ENCODE measurements around the gene PRIMA1.

PRIMA1 gene

DNA sequence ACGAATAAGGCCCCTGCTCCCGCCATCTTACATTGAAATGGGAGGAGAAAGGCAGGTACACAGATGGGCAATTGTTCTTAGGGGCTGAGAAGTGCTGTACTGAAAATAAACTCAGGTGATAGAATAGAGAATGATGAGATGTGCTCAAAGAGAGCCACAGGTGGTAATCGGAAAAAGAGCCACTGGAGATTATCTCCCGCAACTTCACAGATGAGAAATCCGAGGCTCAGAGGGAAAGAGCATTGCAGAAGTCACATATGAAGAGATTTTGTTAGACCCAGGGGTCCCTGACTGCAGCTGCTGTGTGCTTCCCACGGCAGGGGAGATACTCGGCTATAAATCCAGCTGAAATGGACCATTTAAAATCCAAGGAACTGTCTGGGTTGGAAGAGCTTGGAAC, 73.7 kb downstream of the PRIMA1 start:
- H3K4me1 ChIP-seq (ENCODE audit: control insufficient read depth, insufficient read depth, low read length): no peaks in the 10 kb centered on the region
- no peak overlapping the region for H3K4me3 ChIP-seq (ENCODE audit: low read length)
- no peak overlapping the region for H3K9ac ChIP-seq (ENCODE audit: low read depth, low read length)
- H3K4me2 ChIP-seq (ENCODE audit: low read length): no peak overlapping the region
- peaks cover 4% of the 10 kb centered on the region for H3K9me3 ChIP-seq (replicated peaks; ENCODE audit: low read length)
- no peaks in the 10 kb centered on the region for H3K36me3 ChIP-seq (ENCODE audit: insufficient read depth, low read length)
- no peaks in the 10 kb centered on the region for H3K27me3 ChIP-seq (ENCODE audit: control insufficient read depth, insufficient read depth, low read length)

GRCh38 chr14:93713726-93714405, 74.4 kb downstream of the PRIMA1 start:
- no peaks in the 10 kb centered on the region for H3K4me1 ChIP-seq (ENCODE audit: control insufficient read depth, insufficient read depth, low read length)
- no peak overlapping the region for H3K4me3 ChIP-seq (ENCODE audit: low read length)
- no peak overlapping the region for H3K9ac ChIP-seq (ENCODE audit: low read depth, low read length)
- no peaks in the 10 kb centered on the region for H3K27me3 ChIP-seq (ENCODE audit: control insufficient read depth, insufficient read depth, low read length)
- H3K36me3 ChIP-seq (ENCODE audit: insufficient read depth, low read length): no peaks in the 10 kb centered on the region
- peaks cover 4% of the 10 kb centered on the region for H3K9me3 ChIP-seq (replicated peaks; ENCODE audit: low read length)
- no peak overlapping the region for H3K4me2 ChIP-seq (ENCODE audit: low read length)

- Histone ChIP-seq H3K36me3 (ENCODE audit: insufficient read depth, low read length) (no peaks in the 10 kb centered on the region), H3K9me3 (replicated peaks; ENCODE audit: low read length) (peaks cover 4% of the 10 kb centered on the region)
Measured at GRCh38 chr14:93712838-93713724, 75.2 kb downstream of the PRIMA1 start.

DNA sequence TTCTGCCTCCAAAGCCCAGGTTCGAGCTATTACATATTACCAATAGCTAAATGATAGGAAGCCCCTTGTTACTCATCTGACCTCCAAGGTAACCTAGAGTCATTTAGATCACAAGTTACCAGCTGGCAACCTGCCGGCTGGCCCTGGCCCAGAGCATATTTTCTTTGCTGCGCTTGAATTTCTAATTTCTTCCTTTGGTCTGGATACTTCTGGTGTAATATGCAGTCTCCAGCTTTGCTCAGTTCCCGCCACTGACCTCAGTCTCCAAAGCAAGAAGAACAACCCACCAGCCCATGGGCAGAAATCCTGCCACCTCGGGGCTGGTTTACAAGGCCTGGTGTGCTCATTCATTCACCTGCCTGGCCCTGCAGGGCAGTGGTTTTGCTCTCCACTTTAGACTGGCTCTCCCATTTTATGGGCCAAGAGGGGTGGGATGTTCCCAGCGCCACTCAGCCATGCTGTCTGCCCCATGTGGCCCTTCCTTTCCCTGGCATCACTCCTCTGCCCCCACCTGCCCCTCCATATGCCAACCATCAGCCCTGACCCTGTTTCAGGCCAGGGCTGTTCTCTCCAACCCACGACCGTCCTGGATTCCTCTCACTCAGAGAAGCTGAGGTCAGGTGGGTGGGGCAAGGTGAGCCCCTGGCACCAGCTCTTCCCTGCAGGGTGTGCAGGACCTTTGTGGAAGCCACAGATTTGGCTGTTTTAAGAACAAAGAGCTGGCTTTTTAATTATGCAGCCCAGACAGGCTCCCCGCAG, 76.0 kb downstream of the PRIMA1 start:
- H3K36me3 ChIP-seq (ENCODE audit: insufficient read depth, low read length): no peaks in the 10 kb centered on the region
- no peak overlapping the region for H3K4me3 ChIP-seq (ENCODE audit: low read length)
- H3K27me3 ChIP-seq (ENCODE audit: control insufficient read depth, insufficient read depth, low read length): no peaks in the 10 kb centered on the region
- H3K9ac ChIP-seq (ENCODE audit: low read depth, low read length): no peak overlapping the region
- no peaks in the 10 kb centered on the region for H3K4me1 ChIP-seq (ENCODE audit: control insufficient read depth, insufficient read depth, low read length)
- H3K9me3 ChIP-seq (replicated peaks; ENCODE audit: low read length): peaks cover 4% of the 10 kb centered on the region
- H3K4me2 ChIP-seq (ENCODE audit: low read length): no peak overlapping the region

More at GRCh38 chr14:93712838-93713724, 75.2 kb downstream of the PRIMA1 start:
- Histone ChIP-seq H3K4me2 (ENCODE audit: low read length) (no peak overlapping the region), H3K4me3 (ENCODE audit: low read length) (no peak overlapping the region), H3K27me3 (ENCODE audit: control insufficient read depth, insufficient read depth, low read length) (no peaks in the 10 kb centered on the region), H3K4me1 (ENCODE audit: control insufficient read depth, insufficient read depth, low read length) (no peaks in the 10 kb centered on the region), H3K9ac (ENCODE audit: low read depth, low read length) (no peak overlapping the region)

GRCh38 chr14:93709249-93709648, 79.0 kb downstream of the PRIMA1 start:
- Histone ChIP-seq H3K4me2 (ENCODE audit: low read length) (no peak overlapping the region), H3K4me3 (ENCODE audit: low read length) (no peak overlapping the region), H3K9me3 (replicated peaks; ENCODE audit: low read length) (no peaks in the 10 kb centered on the region), H3K27me3 (ENCODE audit: control insufficient read depth, insufficient read depth, low read length) (no peaks in the 10 kb centered on the region), H3K9ac (ENCODE audit: low read depth, low read length) (no peak overlapping the region), H3K4me1 (ENCODE audit: control insufficient read depth, insufficient read depth, low read length) (no peaks in the 10 kb centered on the region), H3K36me3 (ENCODE audit: insufficient read depth, low read length) (no peaks in the 10 kb centered on the region)

- no peak overlapping the region for H3K9ac ChIP-seq (ENCODE audit: low read depth, low read length)
- H3K36me3 ChIP-seq (ENCODE audit: insufficient read depth, low read length): no peaks in the 10 kb centered on the region
- no peaks in the 10 kb centered on the region for H3K9me3 ChIP-seq (replicated peaks; ENCODE audit: low read length)
- no peaks in the 10 kb centered on the region for H3K4me1 ChIP-seq (ENCODE audit: control insufficient read depth, insufficient read depth, low read length)
- H3K27me3 ChIP-seq (ENCODE audit: control insufficient read depth, insufficient read depth, low read length): no peaks in the 10 kb centered on the region
- no peak overlapping the region for H3K4me3 ChIP-seq (ENCODE audit: low read length)
- no peak overlapping the region for H3K4me2 ChIP-seq (ENCODE audit: low read length)
Measured at GRCh38 chr14:93708800-93709199, 79.5 kb downstream of the PRIMA1 start.

- Histone ChIP-seq H3K9ac (ENCODE audit: low read depth, low read length) (no peak overlapping the region), H3K27me3 (ENCODE audit: control insufficient read depth, insufficient read depth, low read length) (no peaks in the 10 kb centered on the region)
Measured at GRCh38 chr14:93708311-93708734, 80.0 kb downstream of the PRIMA1 start.

GRCh38 chr14:93707475-93707874, 80.8 kb downstream of the PRIMA1 start:
- H3K9me3 ChIP-seq (replicated peaks; ENCODE audit: low read length): no peaks in the 10 kb centered on the region
- no peaks in the 10 kb centered on the region for H3K36me3 ChIP-seq (ENCODE audit: insufficient read depth, low read length)

More at GRCh38 chr14:93708311-93708734, 80.0 kb downstream of the PRIMA1 start:
- no peak overlapping the region for H3K4me3 ChIP-seq (ENCODE audit: low read length)
- no peaks in the 10 kb centered on the region for H3K4me1 ChIP-seq (ENCODE audit: control insufficient read depth, insufficient read depth, low read length)
- no peaks in the 10 kb centered on the region for H3K36me3 ChIP-seq (ENCODE audit: insufficient read depth, low read length)
- H3K4me2 ChIP-seq (ENCODE audit: low read length): no peak overlapping the region
- H3K9me3 ChIP-seq (replicated peaks; ENCODE audit: low read length): no peaks in the 10 kb centered on the region

GRCh38 chr14:93706360-93706955, 81.8 kb downstream of the PRIMA1 start:
- no peak overlapping the region for H3K9ac ChIP-seq (ENCODE audit: low read depth, low read length)
- H3K9me3 ChIP-seq (replicated peaks; ENCODE audit: low read length): no peaks in the 10 kb centered on the region
- no peaks in the 10 kb centered on the region for H3K27me3 ChIP-seq (ENCODE audit: control insufficient read depth, insufficient read depth, low read length)
- no peak overlapping the region for H3K4me3 ChIP-seq (ENCODE audit: low read length)
- H3K4me1 ChIP-seq (ENCODE audit: control insufficient read depth, insufficient read depth, low read length): no peaks in the 10 kb centered on the region
- no peak overlapping the region for H3K4me2 ChIP-seq (ENCODE audit: low read length)
- no peaks in the 10 kb centered on the region for H3K36me3 ChIP-seq (ENCODE audit: insufficient read depth, low read length)

More at GRCh38 chr14:93707475-93707874, 80.8 kb downstream of the PRIMA1 start:
- Histone ChIP-seq H3K27me3 (ENCODE audit: control insufficient read depth, insufficient read depth, low read length) (no peaks in the 10 kb centered on the region), H3K4me2 (ENCODE audit: low read length) (no peak overlapping the region), H3K9ac (ENCODE audit: low read depth, low read length) (no peak overlapping the region), H3K4me3 (ENCODE audit: low read length) (no peak overlapping the region), H3K4me1 (ENCODE audit: control insufficient read depth, insufficient read depth, low read length) (no peaks in the 10 kb centered on the region)

GRCh38 chr14:93705513-93706156, 82.7 kb downstream of the PRIMA1 start:
- H3K4me2 ChIP-seq (ENCODE audit: low read length): no peak overlapping the region
- H3K4me3 ChIP-seq (ENCODE audit: low read length): no peak overlapping the region
- H3K27me3 ChIP-seq (ENCODE audit: control insufficient read depth, insufficient read depth, low read length): no peaks in the 10 kb centered on the region
- H3K4me1 ChIP-seq (ENCODE audit: control insufficient read depth, insufficient read depth, low read length): no peaks in the 10 kb centered on the region
- H3K36me3 ChIP-seq (ENCODE audit: insufficient read depth, low read length): no peaks in the 10 kb centered on the region
- no peaks in the 10 kb centered on the region for H3K9me3 ChIP-seq (replicated peaks; ENCODE audit: low read length)
- no peak overlapping the region for H3K9ac ChIP-seq (ENCODE audit: low read depth, low read length)
